AG04449 (cell line): ENCODE data around the gene HSPA4L.

Source experiments
- CTCF ChIA-PET: fragments of 350-600 bp; formaldehyde crosslinking; extraction: SDS; loops from one replicate; lab custom pipeline; 2021; ENCODE audit warnings: antibody characterized with exemption; lab: Yijun Ruan, JAX
- POLR2A ChIA-PET: fragments of 400-600, 350-600 bp; formaldehyde crosslinking; extraction: SDS; loops from one replicate; lab custom pipeline; 2020; ENCODE audit warnings: antibody characterized with exemption, inconsistent platforms; lab: Yijun Ruan, JAX
- DNase-seq: peaks from one replicate; pipeline ENCODE4 v3.0.0-alpha.2; 2010; ENCODE audit warnings: low read depth, low spot score
- H3K4me3 ChIP-seq: 2 replicates; pipeline ENCODE4 v1.5.1; 2011; ENCODE audit warnings: low read depth, mild to moderate bottlenecking, control low read depth, low read length
- TF ChIP-seq, protein P1 (sequence below): IDR thresholded peaks from one replicate; pipeline ENCODE4 v1.5.1; 2011; ENCODE audit warnings: mild to moderate bottlenecking, moderate library complexity, low read length, control low read depth, inconsistent platforms; ENCODE audit not compliant: insufficient read depth; ENCODE audit errors: missing control alignments

Gene HSPA4L

DNA sequence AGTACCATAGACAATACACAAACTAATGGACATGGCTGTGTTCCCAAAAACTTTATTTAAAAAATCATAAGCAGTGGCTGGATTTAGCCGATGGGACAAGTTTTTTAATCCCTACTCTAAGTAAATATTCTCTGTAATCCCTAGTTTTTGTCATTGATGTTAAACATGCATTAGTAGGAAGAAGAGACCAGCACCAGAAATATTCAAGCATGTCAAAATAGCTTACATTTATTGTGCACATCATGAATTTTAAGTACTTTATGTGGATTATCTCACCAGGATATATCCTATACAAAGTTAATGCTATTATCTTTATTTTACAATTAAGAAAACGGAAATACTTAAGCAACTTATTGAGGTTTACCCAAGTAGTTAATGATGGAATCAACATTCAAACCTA lies 46.0 kb downstream of the HSPA4L start:
- no peak overlapping the region for H3K4me3 ChIP-seq
- no peak for DNase-seq
- POLR2A ChIA-PET: no interaction called here
- CTCF ChIA-PET: no interaction called here
- TF ChIP-seq, protein P1, sequence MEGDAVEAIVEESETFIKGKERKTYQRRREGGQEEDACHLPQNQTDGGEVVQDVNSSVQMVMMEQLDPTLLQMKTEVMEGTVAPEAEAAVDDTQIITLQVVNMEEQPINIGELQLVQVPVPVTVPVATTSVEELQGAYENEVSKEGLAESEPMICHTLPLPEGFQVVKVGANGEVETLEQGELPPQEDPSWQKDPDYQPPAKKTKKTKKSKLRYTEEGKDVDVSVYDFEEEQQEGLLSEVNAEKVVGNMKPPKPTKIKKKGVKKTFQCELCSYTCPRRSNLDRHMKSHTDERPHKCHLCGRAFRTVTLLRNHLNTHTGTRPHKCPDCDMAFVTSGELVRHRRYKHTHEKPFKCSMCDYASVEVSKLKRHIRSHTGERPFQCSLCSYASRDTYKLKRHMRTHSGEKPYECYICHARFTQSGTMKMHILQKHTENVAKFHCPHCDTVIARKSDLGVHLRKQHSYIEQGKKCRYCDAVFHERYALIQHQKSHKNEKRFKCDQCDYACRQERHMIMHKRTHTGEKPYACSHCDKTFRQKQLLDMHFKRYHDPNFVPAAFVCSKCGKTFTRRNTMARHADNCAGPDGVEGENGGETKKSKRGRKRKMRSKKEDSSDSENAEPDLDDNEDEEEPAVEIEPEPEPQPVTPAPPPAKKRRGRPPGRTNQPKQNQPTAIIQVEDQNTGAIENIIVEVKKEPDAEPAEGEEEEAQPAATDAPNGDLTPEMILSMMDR: no peak

DNA sequence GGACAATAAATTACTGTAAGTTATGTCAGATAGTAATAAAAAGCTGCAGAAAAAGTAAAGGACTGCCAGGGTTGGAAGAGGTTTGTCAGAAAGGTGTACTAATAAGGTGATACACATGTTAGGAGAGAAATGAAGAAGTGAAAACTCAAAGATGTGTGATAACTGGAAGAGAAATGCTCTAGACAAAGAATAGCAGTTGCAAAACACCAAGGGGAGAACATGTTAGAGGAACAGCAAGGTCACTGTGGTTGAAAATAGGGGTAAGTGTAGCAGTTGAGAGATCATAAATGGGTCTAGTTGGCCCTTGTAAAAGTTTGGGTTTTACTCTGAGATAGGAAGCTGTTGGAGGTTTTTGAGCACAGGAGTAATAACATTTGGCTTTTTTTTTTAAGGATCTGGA lies 46.9 kb downstream of the HSPA4L start:
- DNase-seq: no peak
- no peak overlapping the region for H3K4me3 ChIP-seq
- ChIA-PET CTCF (no interaction called here), POLR2A (no interaction called here)
- TF ChIP-seq, protein P1: no peak

DNA sequence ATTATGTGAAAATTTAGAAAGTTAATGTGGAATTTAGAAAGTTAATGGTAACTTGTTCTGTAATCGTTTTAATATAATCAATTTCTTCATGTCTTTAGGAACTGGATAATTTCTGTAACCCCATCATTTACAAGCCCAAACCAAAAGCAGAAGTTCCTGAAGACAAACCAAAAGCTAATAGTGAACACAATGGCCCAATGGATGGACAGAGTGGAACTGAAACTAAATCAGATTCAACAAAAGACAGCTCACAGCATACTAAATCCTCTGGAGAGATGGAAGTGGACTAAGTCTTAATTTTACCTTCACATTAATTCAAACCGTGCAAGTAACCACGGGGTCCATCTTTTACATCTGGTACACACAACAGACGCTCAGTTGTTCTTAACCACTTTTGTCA lies 50.5 kb downstream of the HSPA4L start:
- CTCF ChIA-PET: no interaction called here
- POLR2A ChIA-PET: no interaction called here
- TF ChIP-seq, protein P1: no peak
- no peak overlapping the region for H3K4me3 ChIP-seq
- no peak for DNase-seq

DNA sequence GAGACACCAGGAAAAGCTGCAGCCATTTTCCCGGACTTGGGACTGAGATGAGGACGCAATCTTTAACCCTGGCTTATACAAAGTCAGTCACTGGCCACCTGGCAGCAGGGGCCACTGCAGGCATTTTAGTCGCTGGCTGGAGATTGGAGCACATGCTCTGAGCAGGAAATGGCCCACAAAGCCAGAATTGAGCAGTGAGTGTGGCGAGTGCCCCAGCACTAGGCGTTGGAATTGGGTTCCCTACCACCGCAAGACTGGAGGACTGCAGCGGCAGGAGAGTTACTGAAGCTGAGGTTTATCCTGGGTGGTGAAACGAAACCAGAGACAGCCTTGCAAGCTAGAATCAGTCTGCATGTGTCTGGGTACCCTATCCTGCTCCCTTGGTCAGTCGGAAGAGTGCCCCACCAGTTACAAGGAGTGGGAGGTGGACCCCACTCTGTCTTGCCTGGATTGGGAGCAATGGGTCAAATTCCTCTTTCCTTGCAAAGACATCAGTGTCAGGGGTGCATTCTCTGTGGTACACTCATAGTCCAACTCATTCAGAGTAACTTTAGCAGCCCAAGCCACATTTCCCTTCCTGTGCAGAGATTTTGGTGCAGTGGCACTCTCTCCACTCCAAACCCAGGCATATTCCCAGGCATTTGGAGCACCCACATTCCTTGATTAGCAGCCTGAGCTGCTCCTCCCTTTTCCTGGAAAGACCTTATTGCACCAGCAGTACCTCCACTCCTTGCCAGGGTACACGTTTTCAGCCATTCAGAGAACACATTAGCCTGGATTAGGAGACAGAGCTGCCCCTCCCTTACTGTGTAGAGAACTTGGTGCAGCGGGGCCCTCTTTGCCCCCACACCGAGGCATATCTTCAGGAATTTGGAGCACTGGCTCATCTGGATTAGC lies 61.8 kb downstream of the HSPA4L start:
- POLR2A ChIA-PET: no interaction called here
- TF ChIP-seq, protein P1: no peak
- H3K4me3 ChIP-seq: no peak overlapping the region
- no peak for DNase-seq
- CTCF ChIA-PET: no interaction called here

DNA sequence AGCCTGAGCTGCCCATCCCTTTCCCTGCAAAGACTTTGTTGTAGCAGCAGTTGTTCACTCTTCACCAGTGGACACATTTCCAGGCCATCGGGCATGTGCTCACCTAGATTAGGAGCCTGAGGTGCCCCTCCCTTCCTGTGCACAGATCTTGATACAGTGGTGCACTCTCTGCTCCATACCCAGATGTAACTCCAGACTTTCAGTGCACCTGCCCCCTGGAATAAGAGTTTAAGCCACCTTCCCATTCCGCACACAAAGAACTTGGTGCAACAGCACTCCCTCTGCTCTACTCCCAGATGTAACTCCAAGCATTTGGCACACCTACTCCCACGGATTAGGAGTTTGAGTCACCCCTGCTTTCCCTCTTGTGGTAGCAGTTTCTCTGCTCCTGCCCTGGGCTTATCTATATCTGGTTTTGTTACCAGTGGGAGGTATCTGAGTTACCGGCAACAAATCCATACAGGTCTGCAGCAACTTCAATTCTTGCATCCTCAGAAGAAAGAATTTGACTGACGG lies 62.5 kb downstream of the HSPA4L start:
- CTCF ChIA-PET: no interaction called here
- no peak for DNase-seq
- TF ChIP-seq, protein P1: no peak
- POLR2A ChIA-PET: no interaction called here
- H3K4me3 ChIP-seq: no peak overlapping the region

DNA sequence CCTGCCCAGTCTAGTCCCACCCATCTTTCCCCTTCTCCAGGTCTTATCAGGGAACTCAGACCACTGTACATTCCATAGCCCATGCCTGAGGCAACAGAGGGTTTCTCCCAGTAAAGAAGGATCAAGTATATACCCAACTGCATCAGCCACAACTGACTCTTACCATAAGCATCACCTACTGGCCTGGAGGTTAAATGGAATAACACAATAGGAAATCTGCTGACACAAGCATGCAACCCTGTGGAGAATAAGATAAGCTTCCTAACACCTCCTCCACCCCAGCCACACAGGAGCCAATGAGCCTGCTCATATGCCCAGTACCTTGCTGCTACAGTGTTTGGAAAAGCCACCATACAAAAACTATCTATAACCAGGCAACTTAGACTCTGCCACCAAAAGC lies 63.9 kb downstream of the HSPA4L start:
- no peak for DNase-seq
- H3K4me3 ChIP-seq: no peak overlapping the region
- TF ChIP-seq, protein P1: no peak
- ChIA-PET CTCF (no interaction called here), POLR2A (no interaction called here)
